HUDEP-2 (cell line): ENCODE measurements around the gene RPS6KA2.

Experiments
- DNase-seq, 76 experiments: peaks; one replicate each; lab custom pipeline; 2025; ENCODE audit not compliant: unreplicated experiment in 76 of 76; lab: John Stamatoyannopoulos, UW

RPS6KA2 gene

GRCh38 chr6:166560222-166560621 is 66.8 kb downstream of the RPS6KA2 start:
- no peak for DNase-seq

GRCh38 chr6:166559662-166560061 is 67.4 kb downstream of the RPS6KA2 start:
- DNase-seq, result no peak

- DNase-seq, result no peak
Measured at GRCh38 chr6:166559211-166559610, 67.8 kb downstream of the RPS6KA2 start.

- DNase-seq, result no peak
Measured at GRCh38 chr6:166558156-166559005, 68.7 kb downstream of the RPS6KA2 start.

GRCh38 chr6:166556863-166557322 is 70.2 kb downstream of the RPS6KA2 start:
- DNase-seq, result peak in 4 of 76 experiments; percentile 13 to 40 (median 18)

GRCh38 chr6:166556336-166556735 is 70.7 kb downstream of the RPS6KA2 start:
- no peak for DNase-seq

- no peak for DNase-seq
Measured at GRCh38 chr6:166555086-166555485, 72.0 kb downstream of the RPS6KA2 start.

- no peak for DNase-seq
Measured at GRCh38 chr6:166554316-166554715, 72.7 kb downstream of the RPS6KA2 start.

- DNase-seq, result no peak
Measured at GRCh38 chr6:166553563-166554271, 73.3 kb downstream of the RPS6KA2 start.

GRCh38 chr6:166552600-166552999 is 74.5 kb downstream of the RPS6KA2 start:
- DNase-seq, result no peak

GRCh38 chr6:166551754-166552495 is 75.1 kb downstream of the RPS6KA2 start:
- DNase-seq, result no peak

GRCh38 chr6:166546653-166547052 is 80.4 kb downstream of the RPS6KA2 start:
- no peak for DNase-seq

GRCh38 chr6:166545156-166546034 is 81.7 kb downstream of the RPS6KA2 start:
- no peak for DNase-seq

- no peak for DNase-seq
Measured at GRCh38 chr6:166544296-166544605, 82.8 kb downstream of the RPS6KA2 start.

- no peak for DNase-seq
Measured at GRCh38 chr6:166543603-166544295, 83.3 kb downstream of the RPS6KA2 start.

- DNase-seq, result no peak
Measured at GRCh38 chr6:166542580-166542912, 84.5 kb downstream of the RPS6KA2 start.

- DNase-seq, result no peak
Measured at GRCh38 chr6:166541876-166542579, 85.0 kb downstream of the RPS6KA2 start.

GRCh38 chr6:166541366-166541765 is 85.7 kb downstream of the RPS6KA2 start:
- no peak for DNase-seq

GRCh38 chr6:166540631-166541331 is 86.3 kb downstream of the RPS6KA2 start:
- peak in 2 of 76 experiments; percentile 4 to 9 for DNase-seq
